MG63 (cell line): ENCODE data around the gene PYGO1. TPM values are rescaled to one million over a fixed set of nuclear protein-coding genes. Genes with fewer than 3 reads are reported as not detected.
"Not testable (repeated sequence)": the region's sequence is repeated elsewhere in the genome, so short reads cannot be mapped to it uniquely, and the experiment has no call there.

Experiments used
- DNase-seq: peaks from one replicate; pipeline ENCODE4 v3.0.0-alpha.2; 2020
- H3K27me3 ChIP-seq: fragments of 250-450 bp; sonication (Bioruptor Pico); 2 replicates; pipeline ENCODE4 v1.5.1; 2020; ENCODE audit warnings: mild to moderate bottlenecking, moderate library complexity
- H3K36me3 ChIP-seq: fragments of 250-450 bp; sonication (Bioruptor Pico); 2 replicates; pipeline ENCODE4 v1.5.1; 2020; ENCODE audit warnings: mild to moderate bottlenecking, moderate library complexity
- H3K4me3 ChIP-seq: fragments of 250-450 bp; sonication (Bioruptor Pico); 2 replicates; pipeline ENCODE4 v1.5.1; 2020; ENCODE audit warnings: mild to moderate bottlenecking, moderate library complexity
- H3K9me3 ChIP-seq: fragments of 250-450 bp; sonication (Bioruptor Pico); 2 replicates; pipeline ENCODE4 v1.5.1; 2020; ENCODE audit warnings: mild to moderate bottlenecking, moderate library complexity
- total RNA-seq: library from RNA; depleted of rRNA; stranded (reverse); fragments of >200 nt; shearing (Covaris generic); gene quantifications from 2 replicates; pipeline ENCODE4 v1.2.3, GENCODE V29; 2014; ENCODE audit warnings: low replicate concordance; rRNA removed

The PYGO1 gene
- total RNA-seq, 1 experiment from 2014 or later, result 4.9 TPM

DNA sequence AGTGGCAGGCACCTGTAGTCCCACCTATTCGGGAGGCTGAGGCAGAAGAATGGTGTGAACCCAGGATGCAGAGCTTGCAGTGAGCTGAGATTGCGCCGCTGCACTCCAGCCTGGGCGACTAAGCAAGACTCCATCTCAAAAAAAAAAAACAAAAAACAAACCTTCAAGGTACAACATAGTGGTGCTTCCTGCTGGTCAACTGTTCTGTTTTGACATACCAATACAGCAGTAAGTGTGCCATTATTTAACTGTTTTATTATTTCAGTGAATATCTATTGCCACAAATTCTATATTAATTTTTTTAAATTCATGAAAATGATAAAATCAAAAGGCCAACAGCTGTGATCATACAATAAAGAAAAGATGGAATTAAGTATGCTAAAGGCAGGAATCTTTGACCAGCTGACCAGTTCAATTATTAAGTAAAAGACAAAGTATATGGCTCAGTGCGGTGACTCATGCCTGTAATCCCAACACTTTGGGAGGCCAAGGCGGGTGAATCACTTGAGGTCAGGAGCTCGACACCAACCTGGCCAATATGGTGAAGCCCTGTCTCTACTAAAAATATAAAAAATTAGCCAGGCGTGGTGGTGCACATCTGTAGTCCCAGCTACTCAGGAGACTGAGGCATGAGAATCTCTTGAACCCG lies 99.1 kb downstream of the PYGO1 start:
- H3K27me3 ChIP-seq, H3K9me3 ChIP-seq, H3K4me3 ChIP-seq: not testable (repeated sequence)
- peaks cover 12% of the 10 kb centered on the region; the same call in 1 of the 2 replicates for H3K36me3 ChIP-seq
- DNase-seq, result peak; percentile 88

Other genes with a start within 250 kb of the PYGO1 start
- gene CCPG1, start 180.0 kb downstream of the PYGO1 start, total RNA-seq, result 13.8 and 19.6 TPM in 2 replicates
- 3.7 TPM in 1 of 2 replicates, not detected in the other for gene PIERCE2, start 179.8 kb downstream of the PYGO1 start, total RNA-seq
- gene DNAAF4, start 80.1 kb downstream of the PYGO1 start, total RNA-seq, result 1.9 and 2.3 TPM in 2 replicates
- gene PRTG, start 154.8 kb upstream of the PYGO1 start, total RNA-seq, result 0.42 and 2.9 TPM in 2 replicates